Measurements from ENCODE around the gene ARHGDIB.

Gene ARHGDIB

GRCh38 chr12:14905269-14906004 lies 56.0 kb downstream of the ARHGDIB start:
- DNase-seq, result peak in 1 of 2 donors; percentile 35
- intact Hi-C loops (cut with DNase I; ENCODE audit: low total_unique reads), result no loop called here
- Histone ChIP-seq H3K4me3 (no peak overlapping the region), H3K27ac (peak overlapping the region; percentile 51 to 52), H3K4me1 (peaks cover 0 to 41% (median 24%) of the 10 kb centered on the region in 4 donors), H3K9me3 (no peaks in the 10 kb centered on the region), H3K27me3 (no peaks in the 10 kb centered on the region), H3K36me3 (no peaks in the 10 kb centered on the region)
- TF ChIP-seq CTCF (IDR thresholded peaks at IDR 0.05), result no peak

GRCh38 chr12:14904854-14905253 lies 56.5 kb downstream of the ARHGDIB start:
- intact Hi-C loops (cut with DNase I; ENCODE audit: low total_unique reads), result no loop called here
- Histone ChIP-seq H3K4me3 (no peak overlapping the region), H3K36me3 (no peaks in the 10 kb centered on the region), H3K27ac (peak overlapping the region; percentile 51 to 52), H3K4me1 (peaks cover 0 to 41% (median 24%) of the 10 kb centered on the region in 4 donors), H3K9me3 (no peaks in the 10 kb centered on the region), H3K27me3 (no peaks in the 10 kb centered on the region)
- no peak for DNase-seq
- TF ChIP-seq CTCF (IDR thresholded peaks at IDR 0.05), result no peak

GRCh38 chr12:14903386-14904098 lies 57.9 kb downstream of the ARHGDIB start:
- intact Hi-C loops (cut with DNase I; ENCODE audit: low total_unique reads), result no loop called here
- TF ChIP-seq CTCF (IDR thresholded peaks at IDR 0.05), result no peak
- Histone ChIP-seq H3K4me3 (no peak overlapping the region), H3K27me3 (no peaks in the 10 kb centered on the region), H3K27ac (peak overlapping the region in 1 of 2 donors; percentile 52), H3K36me3 (no peaks in the 10 kb centered on the region), H3K4me1 (peaks cover 0 to 41% (median 24%) of the 10 kb centered on the region in 4 donors), H3K9me3 (no peaks in the 10 kb centered on the region)
- DNase-seq, result no peak

GRCh38 chr12:14902465-14902864 lies 58.9 kb downstream of the ARHGDIB start:
- DNase-seq, result no peak
- peaks cover 0 to 41% (median 24%) of the 10 kb centered on the region in 4 donors for H3K4me1 ChIP-seq
- no peak overlapping the region for H3K4me3 ChIP-seq
- H3K27ac ChIP-seq, result peak overlapping the region in 1 of 2 donors; percentile 52
- H3K36me3 ChIP-seq, result no peaks in the 10 kb centered on the region
- no peaks in the 10 kb centered on the region for H3K27me3 ChIP-seq
- H3K9me3 ChIP-seq, result no peaks in the 10 kb centered on the region
- no peak for TF ChIP-seq CTCF (IDR thresholded peaks at IDR 0.05)
- intact Hi-C loops (cut with DNase I; ENCODE audit: low total_unique reads), result no loop called here

GRCh38 chr12:14901228-14901562 lies 60.2 kb downstream of the ARHGDIB start:
- no peaks in the 10 kb centered on the region for H3K9me3 ChIP-seq
- no peak overlapping the region for H3K4me3 ChIP-seq
- H3K4me1 ChIP-seq, result peaks cover 0 to 46% (median 31%) of the 10 kb centered on the region in 4 donors
- H3K36me3 ChIP-seq, result no peaks in the 10 kb centered on the region
- DNase-seq, result no peak
- no peak for TF ChIP-seq CTCF (IDR thresholded peaks at IDR 0.05)
- H3K27ac ChIP-seq, result no peak overlapping the region
- H3K27me3 ChIP-seq, result no peaks in the 10 kb centered on the region
- intact Hi-C loops (cut with DNase I; ENCODE audit: low total_unique reads), result no loop called here
